GM19468 (cell line): Measurements from ENCODE around the gene ZDHHC4.

Experiments used
- ATAC-seq: cut with Tn5 transposase; IDR thresholded peaks from one replicate; pipeline ENCODE4 v1.9.1; 2021; ENCODE audit warnings: mild to moderate bottlenecking, moderate library complexity, moderate number of reproducible peaks; ENCODE audit not compliant: unreplicated experiment; ENCODE audit errors: extremely low read depth

The ZDHHC4 gene

DNA sequence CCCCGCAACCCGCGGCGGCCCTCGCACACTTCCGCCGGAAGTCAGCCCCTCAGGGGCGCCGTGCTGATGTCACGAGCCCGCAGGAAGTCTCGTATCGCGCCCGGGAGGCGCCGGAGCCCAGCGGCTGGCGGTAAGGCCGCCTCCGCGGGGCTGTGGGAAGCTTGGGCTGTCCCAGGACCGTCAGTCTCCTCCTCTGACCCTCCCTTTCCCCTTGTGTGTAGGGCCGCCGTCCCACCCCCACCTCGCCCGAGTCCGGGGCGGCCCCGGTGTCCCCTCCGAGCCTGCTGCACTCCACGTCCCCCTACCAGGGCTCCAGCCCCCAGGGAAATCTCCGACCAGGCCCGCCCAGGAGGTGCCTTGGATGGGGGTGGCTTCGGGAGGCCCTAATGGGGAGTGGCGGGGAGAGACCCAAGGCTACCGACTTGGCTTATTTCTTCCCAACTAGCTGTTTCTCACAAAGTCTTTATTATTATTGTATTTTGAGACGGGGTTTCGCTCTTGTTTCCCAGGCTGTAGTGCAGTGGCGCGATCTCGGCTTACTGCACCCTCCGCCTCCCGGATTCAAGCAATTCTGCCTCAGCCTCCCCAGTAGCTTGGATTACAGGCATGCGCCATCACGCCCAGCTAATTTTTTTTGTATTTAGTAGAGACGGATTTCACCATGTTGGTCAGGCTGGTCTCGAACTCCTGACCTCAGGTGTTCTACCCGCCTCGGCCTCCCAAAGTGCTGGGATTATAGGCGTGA lies at the start of gene ZDHHC4:
Gene ZDHHC4, plus strand, starts transcription at position 86 of the 745 bp plus-strand sequence. CDS start 3,108 bp downstream, outside the sequence.
- peak; percentile 99 for ATAC-seq

DNA sequence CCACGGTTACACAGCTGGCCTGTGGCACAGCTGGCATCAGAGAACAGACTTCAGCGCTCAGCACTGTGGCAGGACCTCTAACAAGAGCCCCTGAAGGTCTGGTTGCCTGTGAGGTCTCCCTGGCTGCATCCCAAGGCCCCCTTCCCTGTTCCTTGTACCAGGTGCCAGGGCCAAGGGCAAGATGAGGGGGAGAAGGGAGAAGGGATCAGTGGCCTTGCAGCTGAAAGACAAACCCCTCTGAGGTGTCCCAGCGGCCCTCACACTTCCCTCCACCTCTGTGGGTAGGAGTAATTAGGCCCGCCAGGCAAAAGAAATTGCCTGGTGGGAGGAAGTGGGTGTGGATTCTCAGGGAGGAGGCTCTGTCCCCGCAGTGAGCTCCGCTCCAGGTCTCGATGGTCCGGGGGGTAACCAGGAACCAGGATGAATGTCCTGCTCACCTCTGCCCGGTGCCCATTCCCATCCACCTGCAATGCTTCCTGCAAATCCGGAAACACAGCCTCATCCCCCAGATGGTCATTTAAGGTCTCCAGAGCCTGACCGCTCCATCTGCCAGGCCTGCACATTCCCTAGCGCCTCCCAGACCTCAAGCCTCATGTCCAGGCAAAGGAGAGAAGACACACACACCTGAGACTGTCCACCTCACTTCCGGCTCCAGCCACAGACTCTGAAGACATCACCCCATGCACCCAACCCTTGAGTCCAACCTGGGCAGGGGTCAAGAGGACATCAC lies 48.7 kb upstream of the ZDHHC4 start:
- no peak for ATAC-seq

- ATAC-seq, result no peak
Measured at GRCh38 chr7:6529643-6530042, 47.6 kb upstream of the ZDHHC4 start.

DNA sequence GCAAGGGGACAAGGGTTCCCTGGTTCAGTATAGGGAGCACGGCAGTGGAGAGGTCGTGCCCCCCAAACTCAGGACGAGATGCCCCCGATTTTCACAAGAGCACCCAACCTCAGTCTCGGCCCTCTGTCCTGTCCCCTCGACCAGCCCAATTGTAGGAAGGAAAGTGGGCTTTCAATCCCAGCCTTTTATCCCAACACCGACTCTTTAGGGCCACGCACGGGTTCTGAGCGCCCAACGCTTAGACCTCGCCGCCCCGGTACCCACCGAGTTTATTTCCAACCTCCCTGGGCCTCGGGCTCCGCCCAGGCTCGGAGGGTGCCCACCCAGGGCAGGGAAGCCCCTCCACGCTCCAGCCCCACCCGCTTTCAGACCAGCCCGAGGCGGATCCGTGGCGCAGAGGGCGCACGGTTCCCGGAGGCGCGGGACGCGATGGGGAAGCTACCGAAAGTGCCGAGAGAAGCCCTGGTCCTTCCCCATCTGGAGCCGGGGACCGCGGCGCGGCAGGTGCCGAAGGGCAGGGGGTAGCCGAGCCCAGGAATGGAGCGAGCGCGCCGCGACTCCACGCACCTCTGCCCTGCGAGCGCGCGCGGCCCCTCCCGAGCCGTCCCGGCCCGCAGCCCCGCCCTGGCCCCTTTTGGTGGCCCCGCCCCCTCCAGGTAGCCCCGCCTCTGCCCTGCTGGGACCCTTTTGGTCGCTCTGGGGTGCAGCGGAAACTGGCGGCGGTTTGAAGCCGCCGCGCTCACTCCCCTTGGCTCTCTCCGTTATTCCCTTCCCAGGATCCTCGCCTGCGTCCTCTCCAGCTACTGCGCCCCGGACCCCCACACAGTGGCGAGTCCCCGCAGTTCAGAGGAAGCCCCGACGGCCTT lies 46.4 kb upstream of the ZDHHC4 start:
- no peak for ATAC-seq

DNA sequence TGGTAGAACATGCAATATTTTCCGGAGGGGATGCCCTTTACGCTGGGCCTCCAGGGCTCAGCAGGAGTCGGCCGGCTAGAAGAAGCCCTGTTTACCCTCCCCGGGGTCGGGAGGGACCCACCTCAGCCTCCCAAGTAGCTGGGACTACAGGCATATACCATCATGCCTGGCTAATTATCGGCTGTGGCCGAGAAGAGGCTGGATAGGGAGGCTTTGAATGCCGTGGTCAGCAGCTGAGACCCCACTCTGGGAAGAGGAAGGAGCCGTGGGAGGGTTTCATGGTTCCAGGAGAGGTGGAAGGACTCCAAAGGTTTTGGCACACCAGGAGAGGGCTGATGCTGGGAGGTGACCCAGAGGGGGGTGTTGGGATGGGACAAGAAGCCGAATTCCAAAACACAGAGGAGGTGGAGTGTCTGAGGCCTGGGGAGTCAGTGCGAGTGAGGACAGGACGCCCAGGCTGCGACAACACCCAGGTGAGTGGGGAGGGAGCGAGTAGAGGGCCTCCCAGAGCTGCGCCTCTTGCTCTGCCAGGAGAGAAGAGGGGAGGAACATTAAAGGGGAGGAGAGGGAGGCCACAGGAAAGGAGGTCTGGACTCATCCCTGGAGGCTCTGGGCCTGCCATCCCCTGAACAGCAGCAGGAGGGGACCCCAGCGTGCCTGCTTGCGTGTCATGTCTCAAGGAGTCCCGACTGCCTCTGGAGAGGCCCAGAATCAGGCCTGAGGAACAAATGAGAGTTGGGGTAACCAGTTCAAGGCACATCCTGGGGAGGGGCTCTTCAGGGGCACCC lies 45.6 kb upstream of the ZDHHC4 start:
- ATAC-seq, result no peak

DNA sequence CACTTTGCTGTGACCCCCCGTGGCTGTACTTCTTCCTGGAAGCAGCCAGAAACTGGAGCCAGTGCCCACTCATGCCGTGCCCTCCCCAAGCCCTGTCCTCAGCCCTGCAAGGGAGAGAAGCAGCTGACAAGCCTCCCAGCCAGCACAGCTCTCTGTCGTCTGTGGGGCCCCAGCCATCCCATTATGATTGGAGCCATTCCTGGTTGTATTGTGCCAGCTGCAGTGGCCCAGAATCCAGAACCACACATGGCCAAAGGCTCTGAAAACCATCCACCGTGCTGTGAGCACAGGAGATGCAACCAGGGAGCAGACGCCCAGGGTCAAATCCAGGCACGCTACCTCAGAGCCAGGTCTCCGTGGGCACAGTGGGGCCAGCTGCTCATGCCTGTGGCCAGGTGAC lies 44.7 kb upstream of the ZDHHC4 start:
- ATAC-seq, result no peak

GRCh38 chr7:6533893-6534495 lies 43.3 kb upstream of the ZDHHC4 start:
- ATAC-seq, result no peak

GRCh38 chr7:6536262-6537260 lies 40.7 kb upstream of the ZDHHC4 start:
- ATAC-seq, result no peak

- no peak for ATAC-seq
Measured at GRCh38 chr7:6542368-6542767, 34.9 kb upstream of the ZDHHC4 start.

DNA sequence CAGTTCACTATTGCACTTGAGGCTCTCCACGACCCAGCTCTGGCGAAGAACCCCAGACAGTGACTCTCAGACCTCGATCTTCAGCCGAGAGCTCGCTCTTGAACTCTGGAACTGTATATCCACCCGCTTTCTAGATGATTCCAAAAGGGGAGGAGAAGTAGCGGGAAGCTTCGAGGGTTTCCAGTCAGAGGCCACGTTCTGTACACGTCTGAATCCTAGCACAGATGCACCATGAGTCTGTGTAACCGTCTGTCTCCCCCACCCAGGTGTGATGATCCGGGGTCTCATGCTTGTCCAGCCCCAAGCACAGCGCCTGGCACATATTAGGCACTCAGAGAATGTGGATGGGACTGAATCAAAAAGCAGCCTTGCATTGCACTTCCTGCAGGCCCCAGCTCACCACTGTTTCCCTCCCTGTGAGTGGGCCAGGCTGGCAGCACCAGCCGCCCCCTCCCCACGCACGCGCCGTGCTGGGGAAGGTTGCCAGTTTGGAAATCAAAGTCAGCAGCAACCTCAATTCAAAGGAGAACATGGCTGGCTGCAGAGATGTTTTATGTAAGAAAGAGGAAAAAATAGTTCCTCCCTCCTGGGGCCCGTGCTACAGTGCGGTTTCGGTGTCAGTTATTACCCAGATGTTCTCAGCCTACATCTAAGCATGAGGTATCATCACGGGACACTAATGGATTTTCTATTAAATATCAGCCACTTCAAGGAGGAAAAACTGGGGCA lies 31.7 kb upstream of the ZDHHC4 start:
- no peak for ATAC-seq

DNA sequence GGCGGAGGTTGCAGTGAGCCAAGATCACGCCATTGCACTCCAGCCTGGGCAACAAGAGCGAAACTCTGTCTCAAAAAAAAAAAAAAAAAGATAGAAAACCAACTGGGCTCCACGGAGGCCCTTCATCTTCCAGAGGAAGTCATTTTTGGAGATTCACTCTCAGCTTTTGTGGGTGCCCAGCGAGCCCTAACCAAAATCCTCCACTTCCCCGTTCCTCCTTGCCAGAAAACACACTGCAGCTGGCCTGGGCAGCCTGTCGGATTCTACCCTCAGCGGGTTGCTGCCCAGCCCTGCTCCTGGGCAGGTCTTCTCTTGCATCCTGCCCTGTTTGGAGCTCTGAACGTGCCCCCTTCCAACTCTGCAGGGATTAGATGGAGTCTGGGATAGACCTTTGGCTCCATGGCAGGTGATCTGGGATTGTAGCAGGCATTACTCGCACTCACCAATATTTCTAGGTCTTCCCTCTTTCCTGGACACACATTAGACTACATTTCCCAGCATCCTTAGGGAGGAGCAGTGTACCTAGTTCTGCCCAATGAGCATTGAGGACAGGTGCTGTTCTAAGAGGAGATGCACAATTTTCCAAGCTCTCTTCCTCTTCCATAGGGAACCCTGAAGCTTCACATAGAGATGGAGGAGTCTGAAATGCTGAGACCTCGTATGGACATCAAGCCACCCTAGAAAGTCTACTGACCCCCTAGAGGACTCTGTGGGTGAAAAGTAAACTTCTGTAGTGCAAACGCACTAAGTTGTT lies 30.6 kb upstream of the ZDHHC4 start:
- ATAC-seq, result no peak

- ATAC-seq, result no peak
Measured at GRCh38 chr7:6547400-6547799, 29.9 kb upstream of the ZDHHC4 start.

GRCh38 chr7:6551016-6551511 lies 26.2 kb upstream of the ZDHHC4 start, which contains the start of gene GRID2IP:
Gene GRID2IP, minus strand, starts transcription at chr7:6551461. Its CDS starts 25 bp downstream, at chr7:6551436.
- ATAC-seq, result no peak

DNA sequence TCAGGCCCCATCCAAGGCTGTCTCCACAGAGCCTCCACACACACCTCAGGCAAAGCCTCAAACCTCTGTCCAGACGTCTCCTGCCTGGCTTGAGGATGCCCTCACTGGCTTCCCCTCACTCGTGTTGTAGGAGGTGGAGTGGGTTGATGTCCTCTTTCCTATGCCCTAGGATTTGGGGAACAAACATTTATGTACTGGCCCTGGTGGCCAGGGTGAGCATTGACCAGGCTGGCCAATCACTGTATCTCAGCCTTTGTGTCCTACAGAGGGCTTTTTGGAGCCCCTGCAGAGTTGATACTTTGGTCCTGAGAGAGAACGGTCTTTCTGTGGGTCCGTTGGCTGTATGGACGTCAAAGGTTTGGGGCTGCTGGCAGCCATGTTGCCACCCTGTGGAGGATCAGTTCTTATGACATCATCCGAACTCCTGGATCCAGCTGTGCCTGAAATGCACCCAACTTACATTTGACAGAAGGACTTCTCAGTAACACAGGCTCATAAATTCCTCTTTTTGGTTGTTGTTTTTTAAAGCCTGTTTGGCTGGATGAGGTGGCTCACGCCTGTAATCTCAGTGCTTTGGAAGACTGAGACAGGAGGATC lies 23.7 kb upstream of the ZDHHC4 start:
- no peak for ATAC-seq

GRCh38 chr7:6554848-6555247 lies 22.4 kb upstream of the ZDHHC4 start:
- ATAC-seq, result no peak

DNA sequence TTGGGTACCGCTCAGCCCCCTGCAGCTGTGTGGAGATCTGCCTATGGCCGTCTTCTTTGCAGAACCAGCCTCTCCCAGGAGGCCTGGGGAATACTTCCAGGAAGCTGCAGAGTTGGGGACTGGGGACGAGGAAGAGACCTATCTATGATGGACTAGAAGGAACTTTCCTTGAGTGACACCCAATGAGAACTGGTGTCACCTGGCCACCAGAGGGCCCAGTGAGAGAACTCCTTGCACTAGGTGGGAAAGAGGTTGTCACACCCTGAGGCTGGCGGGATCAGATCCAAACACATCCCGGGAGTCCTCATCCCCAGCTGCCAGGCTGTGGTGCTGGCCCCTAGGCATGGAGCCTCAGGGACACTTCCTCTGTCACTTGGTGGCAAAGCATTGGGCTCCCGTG lies 21.1 kb upstream of the ZDHHC4 start:
- ATAC-seq, result no peak
